Activated CD4-positive, alpha-beta T cell treated with anti-CD3 and anti-CD28 coated beads for 24 hours (primary cell): ENCODE results near the gene KDELR1.
"Not testable (repeated sequence)": the region's sequence is repeated elsewhere in the genome, so short reads cannot be mapped to it uniquely, and the experiment has no call there.

Experiments used
- DNase-seq, 2 donors: peaks; one replicate each; pipeline ENCODE4 v3.0.0-alpha.2; 2020; ENCODE audit warnings: low read depth in 2 of 2

KDELR1 gene

DNA sequence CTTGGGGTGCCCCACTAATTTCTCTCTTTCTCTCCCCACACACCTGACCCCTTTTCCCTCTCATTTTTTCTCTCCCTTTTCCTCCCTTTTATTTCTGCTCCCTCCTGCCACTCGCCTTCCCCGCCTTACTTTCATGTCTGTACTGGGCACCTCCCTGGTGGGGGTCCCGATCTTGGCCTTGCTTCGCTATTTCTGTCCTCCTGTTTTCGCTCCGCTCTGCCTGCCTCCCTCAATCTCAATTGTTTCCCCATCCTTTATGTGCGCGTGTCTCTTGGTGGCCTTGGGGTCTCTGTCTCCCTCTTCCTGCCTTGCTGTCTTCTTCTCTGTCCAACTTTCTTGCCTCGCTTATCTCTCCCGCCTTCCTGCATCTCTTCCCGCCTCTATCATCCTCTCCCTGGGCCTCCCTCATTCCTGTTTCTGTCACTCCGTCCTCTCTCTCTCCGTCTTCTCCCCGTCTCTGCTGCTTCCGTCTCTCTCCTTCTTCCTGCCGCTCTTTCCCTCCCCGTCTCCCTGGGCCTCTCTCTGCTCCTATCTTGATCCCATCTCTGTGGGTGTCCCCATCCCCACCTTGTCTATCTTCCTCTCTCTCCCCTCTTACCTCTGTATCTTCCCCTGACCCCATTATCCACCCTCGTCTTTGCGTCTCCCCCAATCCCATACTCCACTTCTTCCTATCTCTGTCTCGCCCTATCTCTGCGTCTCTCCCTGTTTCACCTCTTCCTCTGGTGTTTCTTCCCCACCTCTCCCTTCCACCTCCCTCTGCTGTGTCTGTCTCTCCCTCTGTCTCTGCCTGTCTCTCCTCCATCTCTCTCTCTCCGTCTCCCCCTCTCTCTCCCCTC is 6.1 kb upstream of the KDELR1 start:
- DNase-seq, result no peak

DNA sequence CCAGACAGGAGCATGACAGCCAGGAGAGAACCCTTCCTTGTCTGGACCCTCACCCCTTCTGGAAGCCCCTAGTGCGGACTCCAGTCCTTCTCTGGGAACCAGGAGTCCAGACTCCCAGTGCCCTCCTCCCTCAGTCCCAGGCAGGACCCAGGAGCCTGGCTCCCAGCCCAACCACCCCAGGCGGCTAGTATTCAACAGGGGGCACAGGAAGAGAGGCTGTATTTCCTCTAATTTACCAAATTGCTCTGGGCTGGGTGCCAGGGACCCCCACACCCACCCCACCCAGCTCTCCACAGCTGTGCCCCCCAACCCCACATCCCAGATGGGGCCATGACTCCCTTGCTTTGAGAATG is 5.4 kb upstream of the KDELR1 start:
- DNase-seq, result no peak

DNA sequence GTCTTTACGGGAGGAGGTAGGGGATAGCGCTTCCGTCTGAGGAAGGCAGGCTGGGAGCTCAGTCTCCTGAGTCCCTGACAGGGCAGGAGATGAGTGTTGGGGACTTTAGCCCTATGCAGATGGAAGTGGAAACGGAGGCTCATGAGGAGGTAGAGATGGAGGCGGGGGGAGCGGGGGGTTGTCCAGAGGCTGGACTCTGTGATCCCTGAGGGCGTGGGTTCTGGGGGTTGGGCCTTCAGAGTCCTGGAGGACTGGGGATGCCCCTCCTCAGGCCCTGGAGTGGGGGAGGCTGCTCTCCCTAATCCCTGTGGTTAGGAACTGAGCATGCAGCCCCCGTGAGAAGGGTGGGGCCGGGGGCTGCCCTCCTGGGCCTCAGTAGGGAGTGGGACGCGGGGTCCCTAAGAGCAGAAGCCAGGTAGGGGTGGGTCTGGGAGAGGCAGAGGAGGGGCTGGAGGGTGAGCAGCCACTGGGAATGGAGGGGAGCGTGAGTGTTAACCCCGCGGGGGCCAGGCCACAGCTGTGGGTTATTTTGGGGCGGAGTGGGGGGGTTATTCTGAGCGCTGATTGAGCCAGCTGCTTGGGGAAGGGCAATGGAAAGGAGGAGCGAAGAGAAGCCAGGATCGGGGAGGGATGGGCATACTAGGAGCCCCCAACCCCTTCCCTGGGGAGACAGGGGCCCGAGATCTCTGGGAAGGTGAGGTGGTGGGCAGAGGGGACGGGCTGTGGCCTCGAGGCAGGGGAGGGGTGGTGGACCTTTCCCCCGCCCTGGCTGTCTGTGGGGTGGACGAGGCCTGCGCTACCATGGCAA is 4.9 kb upstream of the KDELR1 start:
- no peak for DNase-seq

DNA sequence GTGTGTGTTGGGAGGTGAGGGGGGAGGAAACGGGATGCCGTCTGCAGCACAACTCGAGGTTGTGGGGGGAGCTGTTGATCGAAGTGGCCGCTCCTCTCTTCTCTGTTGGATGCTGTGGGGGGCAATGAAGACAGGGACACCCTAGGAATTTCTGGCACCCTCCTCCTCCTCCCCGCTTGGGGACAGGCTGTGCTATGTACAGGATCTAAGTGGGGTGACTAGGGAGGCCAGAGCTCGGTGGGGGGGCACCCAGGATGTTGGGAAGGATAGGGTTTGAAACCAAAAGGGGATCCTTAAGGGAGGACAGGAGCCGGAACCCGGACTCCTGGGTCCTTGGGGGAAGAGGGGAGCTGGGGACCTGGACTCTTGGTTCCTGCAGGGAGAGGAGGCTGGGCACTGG is 4.1 kb upstream of the KDELR1 start:
- no peak for DNase-seq

DNA sequence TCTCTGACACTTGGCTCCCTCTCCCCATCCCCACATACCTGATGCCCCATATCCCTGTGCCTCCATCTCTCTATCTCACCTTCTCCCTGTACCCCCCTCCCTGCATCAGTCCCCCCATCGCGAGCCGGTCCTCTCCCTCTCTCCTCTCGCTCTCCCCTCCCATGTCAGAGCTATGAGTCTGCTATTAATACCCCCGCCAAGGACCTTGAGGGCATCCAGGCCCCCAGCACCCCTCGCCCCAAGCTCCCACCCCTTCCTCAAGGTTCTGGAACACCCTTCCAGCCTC is 3.8 kb upstream of the KDELR1 start:
- no peak for DNase-seq

DNA sequence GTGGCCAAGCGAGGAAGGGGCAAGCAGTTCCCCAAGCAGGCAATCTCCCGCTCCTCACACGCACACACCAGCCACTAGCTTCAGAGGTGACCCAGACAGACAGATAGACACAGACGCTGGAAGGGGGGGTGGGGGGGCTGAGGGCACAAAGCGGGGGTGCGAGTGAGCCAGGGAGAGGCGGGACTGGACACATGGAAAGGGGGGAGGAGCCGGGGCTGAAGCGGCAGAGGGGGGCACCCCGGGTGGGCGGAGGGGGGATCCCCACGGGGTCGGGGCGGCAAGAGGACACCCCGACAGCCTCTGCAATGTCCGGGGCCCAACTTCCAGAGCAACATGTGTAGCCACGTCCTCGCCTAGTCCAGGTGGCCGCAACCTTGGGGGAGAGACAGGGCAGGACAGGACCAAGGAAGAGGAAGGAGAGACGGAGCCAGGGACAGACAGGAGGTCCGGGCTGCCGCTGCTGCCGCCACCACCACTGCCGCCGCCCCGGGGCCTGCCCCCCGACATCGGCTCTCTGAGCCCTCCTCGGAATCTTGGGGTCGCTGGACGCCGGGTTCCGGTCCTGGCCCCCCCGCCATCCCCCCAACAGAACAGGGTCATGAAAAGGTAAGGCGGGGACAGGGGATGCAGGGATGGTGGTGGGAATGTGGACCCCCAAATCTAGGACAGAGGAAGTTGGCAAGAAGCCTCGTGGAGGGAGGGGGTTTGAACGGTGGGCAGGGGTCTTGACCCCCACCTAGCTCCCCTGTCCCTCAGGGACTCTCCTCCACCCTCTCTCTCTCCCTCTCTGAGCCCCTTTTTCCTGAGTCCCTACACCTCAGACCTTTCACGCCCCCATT is 3.2 kb upstream of the KDELR1 start:
- DNase-seq, result no peak

DNA sequence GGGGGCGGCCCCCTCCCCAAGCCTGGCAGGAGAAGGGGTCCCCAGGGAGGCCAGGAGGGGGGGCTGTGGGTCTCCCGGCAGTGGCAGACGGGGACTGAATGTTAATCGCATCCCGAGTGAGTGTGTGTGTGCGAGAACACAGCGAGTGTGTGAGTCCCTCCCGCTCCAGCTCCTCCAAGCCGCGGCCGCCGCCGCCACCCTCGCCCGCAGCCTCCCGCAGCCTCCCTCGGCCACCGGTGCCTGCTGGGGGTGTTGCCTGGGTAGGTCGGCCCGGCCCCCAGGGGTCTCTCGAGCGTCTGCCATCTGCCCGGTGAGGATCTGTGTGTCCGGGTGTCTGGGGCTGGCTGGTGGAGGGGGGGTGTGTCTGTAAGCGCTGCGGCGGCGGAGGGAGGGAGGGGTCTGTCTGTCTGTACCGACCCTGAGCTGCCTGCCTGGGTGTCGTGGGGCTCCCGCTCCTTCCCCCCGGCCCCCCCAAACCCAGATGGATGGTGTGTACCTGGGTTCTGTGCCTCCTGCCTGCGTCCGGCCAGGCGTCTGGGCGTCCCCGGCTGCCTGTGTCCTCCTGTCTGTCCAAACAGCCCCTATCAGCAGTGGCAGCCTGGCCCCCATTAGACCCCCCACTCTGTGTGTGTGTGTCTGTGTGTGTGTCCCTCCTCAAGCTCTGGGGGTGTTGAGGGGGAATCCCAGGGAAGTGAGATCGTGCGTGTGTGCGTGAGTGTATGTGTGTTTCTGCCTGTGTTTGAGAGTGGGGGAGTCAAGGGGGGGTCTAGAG is 2.4 kb upstream of the KDELR1 start, which contains the start of gene GRIN2D:
Gene GRIN2D, plus strand, starts transcription at position 110 of the 772 bp plus-strand sequence. CDS start 4,725 bp downstream, outside the sequence.
- DNase-seq, result no peak

DNA sequence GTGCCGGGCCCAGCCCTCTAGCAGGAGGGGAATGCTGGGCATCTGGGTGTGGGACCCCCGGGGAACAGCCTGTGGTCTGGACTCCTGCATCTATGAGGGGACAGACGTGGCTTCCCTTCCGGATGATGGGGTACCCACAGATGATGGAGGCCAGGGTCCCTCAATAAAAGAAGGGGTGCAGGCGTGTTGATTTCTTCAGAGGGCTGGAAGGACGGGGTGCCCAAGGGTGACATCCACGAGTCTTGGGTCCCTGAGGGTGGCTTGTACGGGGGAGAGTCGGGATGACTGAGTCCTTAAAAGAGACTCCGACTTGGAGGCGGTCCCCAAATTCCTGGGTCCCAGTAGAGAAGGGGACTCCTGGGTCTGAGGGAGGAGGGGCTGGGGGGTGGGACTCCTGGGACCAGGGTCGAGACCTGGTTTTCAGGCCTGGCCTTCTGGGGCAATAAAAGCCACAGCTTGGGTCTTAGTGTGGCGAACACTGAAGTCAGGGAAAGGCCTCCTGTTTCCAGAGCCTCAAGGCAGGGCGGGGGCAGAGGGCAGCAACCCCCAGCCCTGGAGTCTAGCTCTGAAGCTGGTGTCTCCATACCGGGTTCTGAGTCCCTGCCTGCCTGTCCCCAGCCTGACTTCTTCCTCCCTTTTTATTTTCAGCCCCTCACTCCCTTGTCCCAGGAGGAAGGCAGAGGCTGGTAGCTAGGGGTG is 1.7 kb upstream of the KDELR1 start:
- DNase-seq, result no peak

DNA sequence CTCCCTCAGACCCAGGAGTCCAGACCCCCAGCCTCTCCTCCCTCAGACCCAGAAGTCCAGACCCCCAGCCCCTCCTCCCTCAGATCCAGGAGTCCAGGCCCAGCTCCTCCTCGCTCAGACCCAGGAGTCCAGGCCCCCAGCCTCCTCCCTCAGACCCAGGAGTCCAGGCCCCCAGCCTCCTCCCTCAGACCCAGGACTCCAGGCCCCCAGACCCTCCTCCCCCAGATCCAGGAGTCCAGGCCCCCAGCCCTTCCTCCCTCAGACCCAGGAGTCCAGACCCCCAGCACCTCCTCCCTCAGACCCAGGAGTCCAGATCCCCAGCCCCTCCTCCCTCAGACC is 624 bp upstream of the KDELR1 start:
- not testable (repeated sequence) for DNase-seq

DNA sequence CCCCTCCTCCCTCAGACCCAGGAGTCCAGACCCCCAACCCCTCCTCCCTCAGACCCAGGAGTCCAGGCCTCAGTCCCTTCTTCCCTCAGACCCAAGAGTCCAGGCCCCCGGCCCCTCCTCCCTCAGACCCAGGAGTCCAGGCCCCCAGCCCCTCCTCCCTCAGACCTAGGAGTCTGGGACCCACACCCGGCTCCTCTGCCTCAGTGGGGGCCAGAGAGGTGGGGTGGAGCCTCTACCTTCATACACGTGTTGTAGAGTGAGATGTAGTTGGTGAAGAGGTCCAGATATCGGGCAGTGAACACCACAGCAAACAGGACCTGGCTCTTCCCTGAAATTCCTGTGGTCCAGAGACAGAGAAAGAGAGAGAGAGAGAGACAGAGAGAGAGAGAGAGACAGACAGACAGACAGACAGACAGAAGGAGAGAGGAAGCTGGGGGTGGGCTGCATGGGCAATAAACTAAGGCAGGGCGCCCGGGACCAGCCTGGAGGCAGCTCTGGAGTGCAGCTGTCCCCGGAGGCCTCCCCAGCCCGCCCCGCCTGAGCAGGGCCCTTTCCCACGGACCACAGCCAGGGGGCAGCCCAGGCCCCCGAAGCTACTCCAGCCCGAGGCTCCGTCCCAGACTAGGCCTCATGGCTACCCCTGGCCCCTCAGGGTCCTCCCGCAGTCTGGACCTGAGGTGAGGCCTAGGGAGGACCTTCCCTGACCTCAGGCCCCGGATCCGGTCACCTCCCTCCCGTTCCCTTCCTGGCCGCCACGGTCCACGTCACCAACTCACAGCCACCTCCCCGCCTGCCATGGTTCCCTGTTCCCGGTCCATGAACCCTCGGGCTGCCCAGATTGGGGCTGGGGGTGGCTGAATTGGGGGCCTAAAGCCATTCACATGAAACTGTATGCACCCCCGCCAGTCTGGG is 907 bp downstream of the KDELR1 start:
- peak; percentile 37 to 41 for DNase-seq

DNA sequence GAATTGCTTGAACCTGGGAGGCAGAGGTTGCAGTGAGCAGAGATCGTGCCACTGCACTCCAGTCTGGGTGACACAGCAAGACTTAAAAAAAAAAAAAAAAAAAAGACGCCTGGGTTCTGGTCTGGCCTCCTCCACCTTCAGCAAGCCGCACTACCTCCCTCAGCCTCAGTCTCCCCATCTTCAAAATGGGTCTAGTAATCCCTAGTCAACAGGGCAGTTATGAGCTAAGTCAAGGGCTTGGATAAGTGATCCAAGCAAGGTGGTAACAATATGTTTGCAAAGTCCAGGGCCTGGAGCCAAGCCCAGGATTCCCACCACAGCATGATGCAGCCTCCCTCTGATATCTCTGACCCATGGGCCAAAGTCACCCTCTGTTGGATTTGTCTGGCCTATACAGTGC is 4.4 kb downstream of the KDELR1 start:
- DNase-seq, result no peak

DNA sequence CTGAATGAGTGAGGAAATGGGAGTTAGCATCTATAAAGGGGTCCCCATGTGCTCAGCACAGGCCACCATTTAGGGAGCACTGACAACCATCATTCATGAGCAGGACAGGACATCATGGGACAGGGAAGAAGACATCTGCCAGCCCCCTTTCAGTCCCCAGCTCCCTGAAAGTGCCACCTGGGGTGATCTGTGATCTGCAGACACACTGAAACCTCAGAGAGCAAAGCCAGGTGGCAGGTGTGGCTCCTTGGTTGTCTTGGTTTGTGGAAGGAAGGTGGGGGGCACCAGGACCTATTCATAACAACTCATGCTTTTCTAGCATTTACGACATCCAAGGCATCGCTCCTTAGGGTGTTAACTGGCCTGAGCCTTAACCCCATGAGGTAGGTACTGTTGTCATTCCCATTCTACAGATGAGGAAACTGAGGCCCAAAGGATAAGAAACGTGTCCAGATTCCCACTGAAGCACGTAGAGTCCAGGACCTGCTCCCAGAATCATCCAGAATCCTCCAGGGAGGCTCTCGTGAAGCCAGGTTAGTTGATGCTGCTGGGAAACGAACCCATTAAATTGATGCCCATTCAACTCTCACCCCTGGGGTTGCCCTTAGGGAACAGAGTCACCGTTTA is 5.8 kb downstream of the KDELR1 start:
- no peak for DNase-seq

DNA sequence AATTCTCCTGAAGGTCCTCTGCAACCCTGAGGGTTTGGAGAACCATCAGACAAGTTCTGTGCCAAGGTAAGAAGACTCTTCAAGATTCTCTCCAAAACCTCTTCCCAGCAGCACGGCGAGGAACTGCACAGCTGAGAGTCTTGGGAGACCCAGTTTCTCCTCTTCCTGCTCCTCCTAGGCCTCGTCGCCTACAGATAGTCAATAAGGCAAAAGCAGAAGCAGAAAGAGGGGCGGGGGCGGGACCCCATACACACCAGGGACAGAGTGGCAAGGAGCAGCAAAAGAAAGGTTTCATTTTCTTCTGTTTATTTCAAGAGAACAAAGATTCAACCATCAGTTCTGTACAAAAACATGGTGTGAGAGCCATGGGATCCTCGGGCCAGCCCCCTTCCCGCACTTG is 9.1 kb downstream of the KDELR1 start:
- no peak for DNase-seq

DNA sequence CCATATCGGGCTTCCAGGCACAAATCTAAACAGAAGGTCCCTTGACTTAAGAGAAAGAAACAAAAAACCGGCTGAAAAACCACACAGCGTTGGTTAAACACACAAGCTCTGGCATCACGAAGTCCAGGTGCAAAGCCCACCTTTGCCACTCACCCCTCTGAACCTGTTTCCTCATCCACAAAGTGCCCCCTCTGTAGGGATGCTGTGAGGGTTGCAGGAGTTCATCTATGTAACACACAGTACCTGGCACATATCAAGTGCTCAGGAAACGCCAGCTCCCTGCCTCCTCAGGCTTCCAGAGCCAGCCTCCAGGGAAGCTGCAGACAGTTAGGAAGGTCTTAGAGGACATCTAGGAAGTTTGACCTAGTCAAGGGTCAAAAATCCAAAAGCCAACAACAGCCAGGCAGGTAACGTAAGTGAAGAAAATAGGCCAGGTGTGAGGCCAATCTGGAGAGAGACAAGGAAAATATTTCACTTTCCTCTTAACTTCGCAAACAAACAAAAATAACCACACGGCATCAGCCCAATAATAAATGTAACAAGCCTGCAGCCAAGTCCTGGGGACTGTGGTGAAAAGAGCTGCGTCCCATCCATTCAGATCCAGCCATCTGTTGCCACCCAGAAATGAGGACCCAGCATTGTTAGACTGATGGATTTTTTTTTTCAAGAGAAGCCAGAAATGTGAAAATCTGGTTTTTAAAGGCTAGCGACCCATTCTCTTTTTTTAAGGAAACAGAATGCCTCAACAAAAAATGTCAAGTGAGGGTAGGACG is 10.0 kb downstream of the KDELR1 start:
- no peak for DNase-seq

DNA sequence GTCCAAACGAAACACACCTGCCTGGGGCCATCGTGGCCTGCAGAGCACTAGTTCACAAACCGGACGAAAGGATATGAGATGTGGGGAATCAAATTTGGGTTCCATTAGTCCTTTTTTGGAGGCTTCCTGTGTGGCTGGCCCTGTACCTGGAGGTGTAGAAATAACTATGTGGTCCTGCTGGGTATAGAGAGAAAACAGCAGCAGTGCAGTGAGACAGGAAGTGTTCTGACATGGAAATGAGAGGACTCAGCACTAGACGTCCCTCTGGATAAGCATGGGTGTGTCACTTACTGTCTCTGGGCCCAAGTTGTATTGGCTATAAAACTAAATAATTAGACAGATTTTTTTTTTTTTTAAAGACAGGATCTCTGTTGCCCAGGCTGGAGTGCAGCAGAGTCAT is 12.3 kb downstream of the KDELR1 start:
- no peak for DNase-seq

DNA sequence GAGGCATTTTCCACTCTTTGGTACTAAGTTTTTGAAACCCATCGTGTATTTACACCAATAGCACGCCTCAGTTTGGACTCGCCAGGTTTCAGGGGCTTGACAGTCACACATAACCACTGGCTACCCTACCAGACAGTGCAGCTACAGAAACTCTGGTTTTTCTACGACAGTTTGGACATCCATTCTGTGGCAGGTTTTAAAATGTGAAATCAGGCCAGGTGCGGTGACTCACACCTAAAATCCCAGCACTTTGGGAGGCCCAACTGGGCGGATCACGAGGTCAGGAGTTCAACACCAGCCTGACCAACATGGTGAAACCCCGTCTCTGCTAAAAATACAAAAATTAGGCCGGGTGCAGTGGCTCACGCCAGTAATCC is 13.2 kb downstream of the KDELR1 start:
- no peak for DNase-seq

DNA sequence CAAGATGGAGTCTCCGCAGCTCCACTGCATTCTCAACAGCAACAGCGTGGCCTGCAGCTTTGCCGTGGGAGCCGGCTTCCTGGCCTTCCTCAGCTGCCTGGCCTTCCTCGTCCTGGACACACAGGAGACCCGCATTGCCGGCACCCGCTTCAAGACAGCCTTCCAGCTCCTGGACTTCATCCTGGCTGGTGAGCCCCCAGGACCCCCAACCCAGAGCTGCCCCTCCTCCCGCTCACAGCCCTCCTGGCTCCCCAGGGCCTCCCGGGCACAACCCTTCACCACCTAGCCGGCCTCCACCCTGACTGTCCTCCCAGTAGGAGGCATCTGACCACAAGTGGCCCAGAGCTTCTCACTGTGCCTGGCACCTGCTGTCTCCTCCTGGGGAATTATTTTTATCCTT is 17.8 kb downstream of the KDELR1 start:
- no peak for DNase-seq

DNA sequence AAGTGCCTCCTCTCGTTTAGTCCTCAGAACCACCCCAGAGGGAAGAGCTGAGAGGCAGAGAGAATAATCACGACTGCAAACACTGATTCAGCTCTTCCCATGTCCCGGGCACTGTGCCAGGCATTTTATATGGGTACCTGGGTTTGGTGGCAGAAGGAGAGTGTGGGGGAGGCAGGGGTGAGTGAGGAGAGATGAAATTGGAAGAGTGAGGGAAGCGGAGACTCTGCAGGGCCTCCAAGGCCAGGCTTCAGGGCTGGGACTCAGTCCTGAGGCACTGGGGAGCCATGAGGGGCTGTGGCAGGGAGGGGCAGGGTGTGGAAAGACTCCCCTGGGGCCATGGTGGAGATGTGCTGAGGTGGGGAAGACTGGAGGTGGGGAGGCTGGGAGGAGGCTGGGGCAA is 18.4 kb downstream of the KDELR1 start:
- DNase-seq, result no peak

DNA sequence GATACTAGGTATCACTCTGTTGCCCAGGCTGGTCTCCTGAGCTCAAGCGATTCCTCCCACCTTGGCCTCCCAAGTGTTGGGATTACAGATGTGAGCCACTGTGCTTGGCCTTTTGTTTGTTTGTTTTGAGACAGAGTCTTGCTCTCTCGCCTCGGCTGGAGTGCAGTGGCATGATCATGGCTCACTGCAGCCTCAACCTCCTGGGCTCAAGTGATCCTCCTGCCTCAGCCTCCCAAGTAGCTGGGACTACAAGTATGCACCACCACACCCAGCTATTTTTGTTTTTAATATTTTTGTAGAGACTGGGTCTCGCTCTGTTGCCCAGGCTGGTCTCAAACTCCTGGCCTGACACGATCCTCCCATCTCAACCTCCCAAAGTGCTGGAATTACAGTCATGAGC is 19.6 kb downstream of the KDELR1 start:
- not testable (repeated sequence) for DNase-seq
